Stimulated activated CD4-positive, alpha-beta T cell treated with anti-CD3 and anti-CD28 coated beads, Interleukin-2, amount 100 ng/mL, for 48 hours (primary cell): ENCODE measurements around the gene SGO1.

Source experiments
- DNase-seq, 2 donors: peaks; one replicate each; pipeline ENCODE4 v3.0.0-alpha.2; 2020

Gene SGO1

GRCh38 chr3:20154078-20154477 is 31.9 kb downstream of the SGO1 start:
- no peak for DNase-seq

- no peak for DNase-seq
Measured at GRCh38 chr3:20148466-20148865, 37.5 kb downstream of the SGO1 start.

- DNase-seq = no peak
Measured at GRCh38 chr3:20147361-20147760, 38.6 kb downstream of the SGO1 start.

DNA sequence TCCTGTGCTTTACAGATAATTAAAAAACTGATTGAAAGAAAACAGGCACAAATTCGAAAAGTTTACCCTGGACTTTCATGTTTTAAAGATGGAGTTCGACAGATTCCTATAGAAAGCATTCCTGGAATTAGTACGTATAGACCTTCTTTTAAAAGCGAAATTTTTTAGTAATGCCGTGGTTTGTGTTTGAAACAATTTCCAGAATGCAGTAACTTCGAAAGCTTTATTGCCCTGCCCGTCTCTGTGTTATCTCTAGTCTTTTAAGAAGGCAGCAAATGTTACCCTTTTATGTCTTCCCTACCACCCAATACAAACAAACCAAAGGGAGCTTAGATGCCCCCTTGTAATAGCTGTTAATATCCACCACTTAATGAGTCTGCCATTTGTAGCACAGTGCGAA is 39.7 kb downstream of the SGO1 start:
- DNase-seq = no peak

DNA sequence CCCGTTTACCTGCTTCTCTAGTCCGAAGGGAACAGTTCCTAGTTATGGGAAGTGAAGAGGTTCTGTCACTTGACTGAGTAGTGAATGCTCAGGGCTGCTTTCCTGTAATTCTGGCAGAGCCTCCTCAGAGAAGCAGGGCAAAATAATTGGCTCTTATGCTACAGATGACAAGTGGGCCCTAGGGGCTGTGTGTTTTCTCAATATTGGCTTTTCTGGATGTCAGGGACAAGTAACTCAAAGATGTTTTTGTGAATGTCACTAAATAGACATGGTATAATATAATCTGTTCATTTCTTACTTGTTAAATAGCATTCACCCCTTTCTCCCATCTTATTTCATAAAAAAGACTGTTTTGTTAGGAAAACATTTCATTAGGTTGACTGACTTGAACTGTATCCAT is 40.1 kb downstream of the SGO1 start:
- no peak for DNase-seq

DNA sequence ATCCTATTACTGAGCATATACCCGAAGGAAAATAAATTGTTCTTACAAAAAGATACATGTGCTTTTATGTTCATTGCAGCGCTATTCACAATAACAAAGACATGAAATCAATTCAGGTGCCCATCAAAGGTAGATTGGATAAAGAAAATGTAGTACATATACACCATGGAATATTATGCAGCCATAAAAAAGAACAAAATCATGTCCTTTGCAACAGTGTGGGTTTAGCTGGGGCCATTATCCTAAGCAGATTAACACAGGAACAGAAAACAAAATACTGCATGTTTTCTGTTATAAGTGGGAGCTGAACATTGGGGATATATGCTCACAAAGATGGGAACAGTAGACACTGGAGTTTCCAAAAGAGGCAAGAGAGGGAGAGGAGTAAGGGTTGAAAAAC is 42.5 kb downstream of the SGO1 start:
- DNase-seq = no peak

- no peak for DNase-seq
Measured at GRCh38 chr3:20142517-20142916, 43.5 kb downstream of the SGO1 start.

- no peak for DNase-seq
Measured at GRCh38 chr3:20141851-20142250, 44.2 kb downstream of the SGO1 start.

GRCh38 chr3:20141316-20141715 is 44.7 kb downstream of the SGO1 start:
- no peak for DNase-seq

DNA sequence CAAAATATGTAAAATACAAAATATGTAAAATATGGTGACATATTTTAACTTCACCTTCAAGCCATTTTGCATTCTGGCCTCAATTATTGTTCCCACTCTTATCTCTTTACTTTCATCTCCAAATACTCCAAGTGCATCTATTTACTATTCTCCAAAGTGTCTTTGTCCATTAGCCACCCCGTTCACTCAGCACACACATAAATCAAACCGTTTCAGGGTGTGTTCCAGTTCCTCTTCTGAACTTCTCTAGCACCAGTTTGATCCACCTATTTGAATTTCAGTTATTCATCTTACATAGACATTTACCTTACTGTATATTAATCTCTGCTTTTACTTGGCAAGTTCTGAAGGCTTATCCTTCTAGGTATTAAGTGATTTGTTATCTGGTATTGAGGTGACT is 45.1 kb downstream of the SGO1 start:
- DNase-seq = no peak

GRCh38 chr3:20137647-20138046 is 48.4 kb downstream of the SGO1 start:
- DNase-seq = no peak

DNA sequence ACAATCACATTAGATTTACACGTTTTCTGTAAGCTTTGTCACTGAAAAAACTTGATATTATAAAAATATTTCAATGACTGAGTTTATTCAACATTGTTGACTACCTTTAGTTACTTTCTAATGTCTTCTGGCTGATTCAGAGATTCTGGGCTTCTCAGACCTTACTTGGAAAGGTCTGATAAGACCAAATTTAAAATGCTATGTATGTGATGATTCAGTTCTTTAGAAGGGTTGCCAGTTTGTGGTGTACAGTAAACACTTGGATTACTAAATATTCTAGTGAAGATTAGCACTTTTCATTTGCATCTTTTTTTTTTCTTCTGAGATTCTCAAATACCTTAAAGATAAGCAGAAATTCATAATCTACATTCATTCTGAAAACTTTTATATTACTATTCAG is 49.8 kb downstream of the SGO1 start:
- DNase-seq = no peak

GRCh38 chr3:20130106-20130505 is 55.9 kb downstream of the SGO1 start:
- DNase-seq = no peak

- DNase-seq = no peak
Measured at GRCh38 chr3:20128358-20128757, 57.6 kb downstream of the SGO1 start.

DNA sequence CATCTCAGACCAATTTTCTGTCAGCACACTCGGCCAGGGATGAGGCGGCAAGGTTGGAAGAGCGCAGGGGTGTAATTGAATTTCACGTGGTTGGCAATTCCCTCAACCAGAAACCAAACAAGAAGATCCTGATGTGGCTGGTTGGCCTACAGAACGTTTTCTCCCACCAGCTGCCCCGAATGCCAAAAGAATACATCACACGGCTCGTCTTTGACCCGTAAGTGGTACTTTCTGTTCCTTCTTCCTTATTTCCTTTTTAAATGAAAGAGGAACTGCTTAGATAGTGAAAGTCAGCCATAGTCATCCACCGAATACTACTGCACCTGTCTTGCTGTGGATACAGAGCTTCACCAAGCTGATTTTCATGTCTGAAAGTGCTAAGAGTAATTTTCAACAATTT is 60.1 kb downstream of the SGO1 start:
- no peak for DNase-seq

GRCh38 chr3:20125289-20125688 is 60.7 kb downstream of the SGO1 start:
- DNase-seq = no peak

DNA sequence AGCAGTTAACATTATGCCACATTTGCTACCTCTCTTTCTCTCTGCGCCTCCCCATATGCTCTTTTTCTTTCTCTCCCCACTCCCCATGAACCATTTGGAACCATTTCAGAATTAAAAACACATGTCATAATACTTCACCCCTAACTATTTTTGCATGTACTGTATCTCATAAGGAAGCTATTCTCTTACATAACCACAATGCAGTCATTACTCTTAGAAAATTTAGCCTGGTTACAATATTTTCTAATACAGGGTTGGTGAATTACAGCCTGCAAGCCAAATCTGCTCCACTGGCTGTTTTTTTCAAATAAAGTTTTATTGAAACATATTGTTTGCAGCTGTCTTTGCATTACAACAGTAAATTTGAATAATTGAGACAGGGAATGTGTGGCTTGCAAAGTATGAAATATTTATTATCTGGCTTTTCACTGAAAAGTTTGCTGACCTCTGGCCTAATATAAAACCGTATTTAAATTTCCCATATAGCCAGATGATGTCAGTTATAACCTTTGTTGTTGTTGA is 62.8 kb downstream of the SGO1 start:
- no peak for DNase-seq

DNA sequence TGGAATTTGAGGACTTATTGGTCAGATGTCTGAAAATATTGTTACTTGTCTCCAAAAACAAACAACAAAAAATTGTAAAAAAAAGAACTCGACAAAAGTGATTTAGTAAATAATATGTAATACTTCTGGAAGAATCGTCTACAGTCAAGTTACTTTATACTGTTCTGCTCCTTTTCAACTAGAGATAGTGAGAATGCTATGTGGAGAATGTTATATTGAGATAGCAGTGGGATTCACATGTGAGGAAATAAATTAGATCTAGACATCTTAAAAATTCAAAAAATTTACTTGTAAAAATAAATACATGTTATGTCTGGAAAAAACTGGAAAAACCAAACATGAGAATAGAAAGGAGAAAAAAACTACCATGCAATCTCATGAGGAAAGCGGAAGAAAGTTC is 64.9 kb downstream of the SGO1 start:
- DNase-seq = no peak
